Measurements from ENCODE around the gene ZP1.

Gene ZP1

DNA sequence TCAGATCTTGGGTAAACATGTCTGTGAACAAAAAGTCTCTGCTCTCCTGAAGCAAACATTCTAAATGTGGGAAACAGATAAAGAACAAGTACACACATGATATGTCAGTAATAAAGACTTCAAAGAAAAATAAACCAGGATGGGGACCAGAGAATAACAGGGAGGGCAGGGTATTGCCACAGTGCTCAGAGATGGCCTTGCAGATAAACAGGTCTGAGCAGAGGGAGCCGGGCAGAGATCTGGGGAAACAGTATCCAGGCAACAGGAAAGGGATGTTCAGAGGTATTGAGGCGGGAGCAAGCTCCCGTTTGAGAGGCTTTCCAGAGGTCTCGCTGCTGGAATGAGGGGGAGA is 22.5 kb upstream of the ZP1 start:
- DNase-seq: no peak

DNA sequence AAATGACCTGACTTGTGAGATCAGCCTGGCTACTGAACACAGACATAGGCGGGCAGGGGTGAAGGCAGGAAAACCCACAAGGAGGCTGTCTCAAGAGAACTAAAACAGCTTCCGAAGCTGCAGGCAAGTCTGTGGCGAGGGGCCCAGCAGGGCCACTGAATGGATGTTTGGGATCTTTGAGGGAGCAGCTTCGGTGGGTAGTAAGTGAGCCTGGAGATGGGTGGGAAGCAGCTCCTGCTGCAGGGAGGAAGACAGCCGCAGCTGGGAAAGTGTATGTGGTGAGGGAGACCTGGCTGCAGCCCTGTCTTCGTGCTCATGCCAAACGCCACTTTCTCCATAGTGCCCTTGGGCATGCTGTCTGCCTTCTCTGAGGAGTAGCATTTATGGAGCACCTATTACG is 22.0 kb upstream of the ZP1 start:
- no peak for DNase-seq

DNA sequence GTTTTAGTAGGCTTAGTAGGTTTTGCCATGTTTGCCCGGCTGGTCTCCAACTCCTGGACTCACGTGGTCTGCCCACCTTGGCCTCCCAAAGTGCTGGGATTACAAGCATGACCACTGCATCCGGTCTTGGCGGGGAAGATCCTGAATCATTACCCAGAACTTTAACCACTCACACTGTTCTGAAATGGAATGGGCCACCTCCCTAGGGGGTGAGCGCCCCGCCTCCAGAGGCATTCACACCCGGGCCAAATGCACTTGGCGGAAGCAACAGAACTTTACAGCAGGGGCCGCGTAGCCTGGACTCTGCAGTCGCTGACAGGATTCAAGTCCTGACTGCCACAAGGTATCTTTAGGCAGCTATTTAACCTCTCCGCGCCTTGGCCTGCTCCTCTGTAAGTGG is 20.1 kb upstream of the ZP1 start:
- DNase-seq: no peak

DNA sequence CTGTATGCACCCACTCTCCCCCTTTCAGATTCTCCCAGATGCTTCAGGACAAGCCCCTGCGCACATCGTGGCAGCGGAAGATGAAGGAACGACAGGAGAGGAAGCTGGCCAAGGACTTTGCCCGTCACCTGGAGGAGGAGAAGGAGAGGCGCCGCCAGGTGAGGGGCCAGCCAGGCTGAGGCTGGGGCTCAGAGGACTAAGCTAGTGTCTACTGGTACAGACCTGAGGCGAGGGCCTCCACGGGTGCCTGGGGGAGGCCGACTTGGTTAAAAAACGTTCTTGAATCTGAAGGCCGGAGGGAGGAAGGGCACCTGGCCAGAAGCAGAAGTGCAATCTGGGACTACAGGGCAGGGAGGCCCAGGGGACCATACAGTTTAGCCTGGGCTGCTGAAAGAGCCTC is 19.4 kb upstream of the ZP1 start:
- no peak for DNase-seq

DNA sequence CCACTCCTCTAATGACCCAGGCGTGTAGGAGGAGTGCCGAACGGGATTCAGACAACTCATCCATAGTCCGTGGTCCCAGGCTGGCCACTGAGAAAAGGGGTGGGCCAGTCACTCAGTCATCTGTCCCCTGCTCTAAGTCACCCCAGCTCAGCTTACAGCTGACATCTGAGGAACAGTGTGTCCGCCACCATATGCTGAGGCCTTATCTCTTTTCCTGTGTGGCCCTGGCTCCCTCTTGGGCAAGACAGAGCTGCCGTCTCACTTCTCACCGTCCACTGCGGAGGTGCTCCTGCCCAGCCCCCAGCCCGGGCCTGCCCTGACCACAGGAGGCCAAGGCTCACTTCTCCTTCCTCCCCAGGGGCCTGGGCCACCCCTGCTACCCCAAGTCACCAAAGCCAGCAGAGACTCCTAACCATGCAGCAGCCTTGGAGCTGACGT is 18.6 kb upstream of the ZP1 start:
- DNase-seq: no peak

DNA sequence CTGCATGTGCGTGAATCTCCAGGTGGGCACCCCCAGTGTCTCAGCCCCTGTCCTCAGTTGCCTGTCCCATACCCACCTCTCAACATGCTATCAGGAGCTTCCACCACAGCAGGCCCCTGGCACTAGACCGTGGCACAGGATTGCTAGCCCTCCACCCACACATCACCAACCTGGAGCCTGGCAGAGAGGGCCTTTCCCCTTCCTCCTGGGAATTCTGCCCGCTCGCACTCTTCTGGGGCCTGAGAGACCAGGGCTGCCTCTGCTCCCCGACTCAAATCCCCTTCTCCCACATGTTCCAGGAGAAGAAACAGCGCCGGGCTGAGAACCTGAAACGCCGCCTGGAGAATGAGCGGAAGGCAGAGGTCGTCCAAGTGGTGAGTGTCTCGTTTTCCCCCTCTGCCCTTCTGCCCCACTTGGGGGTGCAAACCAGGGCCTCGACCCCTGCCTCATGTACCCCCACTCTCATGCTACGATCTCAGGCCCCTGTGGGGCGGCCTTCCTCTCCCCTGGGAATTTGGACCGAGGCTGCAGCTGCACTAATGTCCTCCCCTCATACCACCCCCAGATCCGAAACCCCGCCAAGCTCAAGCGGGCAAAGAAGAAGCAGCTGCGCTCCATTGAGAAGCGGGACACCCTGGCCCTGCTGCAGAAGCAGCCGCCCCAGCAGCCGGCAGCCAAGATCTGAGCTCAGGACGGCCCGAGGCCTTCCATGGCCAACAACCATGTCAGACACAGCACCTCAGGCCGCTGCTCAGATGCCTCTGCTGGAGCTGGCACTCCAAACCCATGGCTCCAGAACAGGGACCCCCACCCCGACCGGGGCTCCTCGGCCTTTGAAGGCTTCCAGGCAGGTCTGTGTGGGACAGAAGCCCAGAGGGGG is 17.5 kb upstream of the ZP1 start:
- DNase-seq: no peak

DNA sequence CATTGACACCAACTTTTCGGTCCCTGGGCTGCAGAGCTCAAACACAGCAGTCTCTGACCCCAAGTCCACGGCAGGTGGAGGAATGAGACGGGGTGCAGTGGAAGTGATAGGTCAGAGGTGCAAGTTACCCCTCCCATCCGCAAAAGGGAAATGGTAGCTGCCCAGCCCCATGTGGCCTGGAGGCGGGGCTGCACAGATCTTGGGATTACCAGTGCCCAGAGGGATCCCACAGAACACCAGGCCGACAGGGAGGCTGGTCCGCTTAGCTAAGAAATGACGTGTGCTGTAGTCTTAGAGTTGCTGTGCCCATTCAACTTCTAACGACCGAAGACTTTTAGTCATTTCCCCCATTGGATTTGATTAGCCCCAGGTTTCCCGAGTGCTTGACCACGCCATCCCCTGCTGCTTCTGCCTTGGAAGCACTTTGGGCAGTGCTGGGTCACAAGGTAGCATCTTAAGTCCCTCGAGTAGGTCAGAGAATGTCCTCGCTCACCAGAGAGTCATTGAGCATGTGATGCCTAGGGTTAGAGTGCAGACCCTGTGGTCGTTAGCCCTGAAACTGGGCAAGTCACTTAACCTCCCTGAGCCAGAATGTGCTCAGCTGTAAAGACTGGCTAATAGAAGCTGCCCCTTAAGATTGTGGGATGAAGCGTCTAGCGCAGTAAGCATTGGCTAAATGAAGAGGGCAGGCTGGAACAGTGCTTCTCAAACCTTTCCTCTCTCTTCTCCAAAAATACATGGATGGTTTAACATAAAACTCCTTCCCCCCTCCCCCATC is 15.8 kb upstream of the ZP1 start:
- DNase-seq: no peak

DNA sequence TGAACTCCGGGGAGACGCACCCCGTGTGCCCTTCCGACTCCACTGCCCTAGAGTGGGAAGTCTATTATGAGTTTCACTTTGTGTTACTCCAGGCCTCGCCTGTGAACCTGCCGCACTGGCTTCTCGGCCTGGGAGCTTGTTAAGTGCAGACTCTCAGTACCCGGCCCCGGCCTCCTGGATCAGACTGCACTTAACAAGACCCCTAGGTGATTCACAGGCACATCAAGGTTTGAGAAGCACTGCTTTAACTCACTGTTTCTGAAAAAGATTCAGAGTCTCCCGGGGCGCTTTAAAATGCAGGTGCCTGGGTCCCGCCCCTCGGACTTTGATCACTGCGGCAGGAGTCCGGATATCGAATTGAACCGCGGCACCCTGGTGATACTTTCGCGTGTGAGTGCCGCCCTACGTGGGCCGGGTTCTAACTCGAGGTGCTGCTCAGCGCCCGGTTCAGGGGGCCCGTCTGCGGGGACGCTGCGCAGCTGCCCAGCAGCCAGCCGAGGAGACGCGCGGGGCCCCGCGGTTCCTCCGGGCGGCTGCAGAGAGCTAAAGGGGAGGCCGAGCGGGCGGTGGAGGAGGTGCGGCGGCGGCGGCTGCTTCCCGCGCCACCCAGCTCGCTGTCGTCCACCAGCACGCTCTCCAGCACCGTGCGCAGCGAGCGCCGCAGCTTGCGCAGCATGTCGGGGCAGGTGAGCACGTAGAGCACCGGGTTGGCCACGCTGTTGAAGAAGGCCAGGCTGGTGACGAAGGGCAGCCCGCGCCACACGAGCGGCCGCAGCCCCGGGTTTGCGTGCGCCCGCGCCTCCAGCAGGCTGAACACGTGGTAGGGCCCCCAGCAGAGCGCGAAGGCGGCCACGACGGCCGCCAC is 15.0 kb upstream of the ZP1 start:
- DNase-seq: no peak

DNA sequence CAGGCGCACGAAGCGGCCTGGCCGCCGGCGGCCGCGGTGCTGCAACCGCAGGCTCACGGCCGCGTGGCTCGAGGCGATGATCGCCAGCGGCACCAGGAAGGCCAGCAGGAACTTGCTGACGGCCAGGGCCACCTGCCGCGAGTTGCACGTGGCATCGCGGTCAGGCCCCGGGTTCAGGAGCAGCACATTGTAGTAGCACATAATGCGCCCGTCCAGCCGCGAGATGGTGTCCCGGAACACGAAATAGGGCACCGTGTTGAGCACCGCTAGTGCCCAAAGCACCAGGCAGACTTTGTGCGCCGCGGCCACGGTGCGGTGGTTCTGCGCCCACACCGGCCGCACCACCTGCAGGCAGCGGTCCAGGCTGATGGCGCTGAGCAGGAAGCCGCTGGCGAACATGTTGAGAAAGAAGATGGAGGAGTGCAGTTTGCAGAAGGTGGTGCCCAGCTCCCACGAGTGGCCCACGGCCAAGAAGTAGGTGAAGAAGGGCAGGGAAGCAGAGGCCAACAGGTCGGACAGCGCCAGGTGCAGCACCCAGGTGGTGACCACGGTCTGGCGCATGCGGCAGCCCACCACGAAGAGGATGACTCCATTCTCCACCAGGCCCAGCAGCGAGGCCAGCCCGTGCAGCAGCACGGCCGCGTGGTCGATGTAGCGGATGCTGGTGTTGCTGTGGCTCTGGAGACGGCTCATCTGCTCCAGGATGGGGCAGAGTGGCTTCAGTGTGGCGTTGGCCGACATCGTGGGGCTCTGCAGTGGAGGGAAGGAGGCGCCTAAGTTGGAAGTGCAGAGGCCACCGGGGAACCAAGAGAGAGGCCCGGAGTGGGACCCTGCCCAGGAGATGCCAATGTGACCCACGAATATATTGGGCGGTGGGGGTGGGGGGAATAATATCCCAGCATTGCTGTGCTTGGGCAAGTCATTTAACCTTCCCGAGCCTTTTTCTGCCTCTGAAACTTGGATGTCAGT is 14.1 kb upstream of the ZP1 start:
- DNase-seq: no peak

DNA sequence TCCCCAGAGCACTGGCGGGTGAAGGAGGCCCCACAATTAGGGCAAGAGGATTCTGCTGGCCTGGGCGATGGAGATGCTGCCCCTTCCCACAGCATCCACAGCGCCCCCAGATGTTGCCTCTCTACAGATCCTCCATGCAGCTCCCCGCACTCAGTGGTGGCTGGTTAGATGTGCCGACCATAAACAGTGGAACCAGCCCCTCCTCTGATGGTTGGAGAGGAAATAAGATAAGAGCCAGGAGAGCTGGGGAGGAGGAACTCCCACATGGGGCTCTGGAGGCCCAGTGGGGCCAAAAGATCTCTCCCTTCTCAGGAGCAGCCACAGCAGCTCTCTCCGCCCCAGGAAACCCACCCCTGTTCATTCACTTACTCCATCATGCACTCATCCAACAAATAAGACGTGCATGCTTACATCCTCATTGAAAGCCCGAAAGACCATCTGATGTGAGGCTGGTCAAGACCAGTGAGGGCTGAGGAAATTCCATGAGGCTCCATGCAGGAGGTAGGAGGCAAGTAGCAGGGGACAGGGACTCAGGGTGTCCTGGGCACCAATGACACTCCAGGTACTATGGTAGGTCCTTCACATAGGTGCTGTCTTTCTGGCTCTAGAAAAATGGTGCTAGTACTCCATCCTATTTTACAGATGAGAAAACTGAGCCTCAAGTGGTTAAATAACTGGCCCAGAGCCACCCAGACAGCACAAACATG is 13.0 kb upstream of the ZP1 start:
- no peak for DNase-seq

DNA sequence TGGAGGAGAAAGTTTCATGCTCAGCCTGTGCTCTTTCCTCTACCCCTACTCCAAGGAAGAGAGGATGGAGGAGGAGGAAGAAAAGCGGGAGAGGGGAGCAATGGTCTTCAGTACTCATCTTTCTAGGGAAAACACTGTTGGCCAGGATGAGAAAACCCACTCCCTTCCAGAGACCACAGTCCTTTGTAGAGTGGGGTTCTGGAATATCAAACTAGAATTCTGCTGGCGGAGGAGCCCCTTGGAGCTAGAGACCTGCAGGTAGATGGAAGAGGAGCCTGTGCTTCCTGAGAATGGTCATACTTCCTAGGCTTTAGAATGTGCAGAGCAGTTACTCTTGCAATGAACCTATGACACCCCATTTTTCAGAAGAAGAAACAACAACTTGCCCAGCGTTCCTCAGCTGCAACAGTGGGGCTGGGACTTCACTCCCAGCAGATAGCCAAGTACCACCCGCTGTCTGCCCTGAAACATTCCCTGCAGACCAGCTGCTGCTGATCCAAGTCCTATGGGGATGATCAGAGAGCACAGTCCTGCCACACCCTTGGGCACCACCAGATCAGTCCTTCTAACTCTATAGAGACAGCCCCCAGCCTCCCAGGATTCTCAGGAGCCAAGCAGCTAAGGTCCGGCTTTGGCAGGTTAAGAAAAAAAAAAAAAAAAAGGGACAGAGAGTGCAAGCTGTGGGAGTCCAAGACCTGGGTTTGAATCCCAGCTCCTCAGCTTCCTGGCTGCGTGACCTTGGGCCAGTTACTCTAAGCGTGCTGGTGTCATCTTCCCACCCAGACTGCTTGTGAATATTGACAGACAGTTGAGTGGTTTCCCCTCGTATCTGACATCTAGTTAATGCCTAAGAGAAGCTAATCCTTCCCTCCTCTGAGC is 12.3 kb upstream of the ZP1 start:
- no peak for DNase-seq

DNA sequence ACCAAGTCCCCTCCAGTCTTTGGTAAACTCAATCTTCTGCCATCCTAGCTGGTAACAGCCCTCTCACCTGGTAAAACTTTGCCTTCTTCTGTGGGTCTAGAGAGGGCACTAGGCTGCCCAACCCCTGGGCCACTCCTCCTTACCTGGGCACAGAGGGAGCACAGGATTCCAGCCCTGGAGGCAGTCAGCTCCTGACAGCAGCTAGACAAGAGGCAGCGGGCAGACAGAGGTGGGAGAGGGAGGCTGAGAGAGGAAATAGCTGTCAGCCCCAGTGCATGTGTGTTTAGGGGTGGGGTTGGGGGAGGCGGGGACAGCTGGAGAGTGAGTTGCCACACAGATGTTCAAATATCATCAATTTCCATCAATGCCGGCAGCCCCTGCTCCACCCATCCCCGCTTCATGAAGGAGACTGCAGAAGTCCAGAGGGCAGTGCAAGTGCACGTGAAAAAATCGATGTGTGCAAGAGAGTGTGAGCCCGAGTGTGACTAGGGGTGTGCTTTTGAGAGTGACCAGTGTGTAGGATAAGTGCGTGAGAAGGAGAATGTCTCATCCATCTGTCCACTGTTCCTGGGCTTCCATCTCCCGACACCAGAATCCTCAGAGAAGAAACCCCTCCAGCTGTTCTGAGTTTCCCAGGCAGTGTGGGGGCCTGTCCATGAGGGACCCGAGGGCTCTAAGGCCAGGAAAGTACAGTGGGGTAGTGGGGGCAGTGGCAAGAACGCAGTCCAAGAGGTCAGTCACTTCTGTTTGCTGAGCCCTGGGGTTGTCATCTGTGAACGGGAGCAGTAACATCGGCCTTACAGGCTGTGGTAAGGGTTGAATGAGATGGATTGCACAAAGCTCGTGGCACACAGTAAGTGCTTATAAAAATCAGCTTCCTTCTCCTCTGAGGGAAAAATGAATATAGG is 11.4 kb upstream of the ZP1 start, which contains the start of gene PTGDR2:
Gene PTGDR2, minus strand, starts transcription at position 225 of the 908 bp plus-strand sequence. CDS start 2,228 bp downstream, outside the sequence.
- DNase-seq: no peak

DNA sequence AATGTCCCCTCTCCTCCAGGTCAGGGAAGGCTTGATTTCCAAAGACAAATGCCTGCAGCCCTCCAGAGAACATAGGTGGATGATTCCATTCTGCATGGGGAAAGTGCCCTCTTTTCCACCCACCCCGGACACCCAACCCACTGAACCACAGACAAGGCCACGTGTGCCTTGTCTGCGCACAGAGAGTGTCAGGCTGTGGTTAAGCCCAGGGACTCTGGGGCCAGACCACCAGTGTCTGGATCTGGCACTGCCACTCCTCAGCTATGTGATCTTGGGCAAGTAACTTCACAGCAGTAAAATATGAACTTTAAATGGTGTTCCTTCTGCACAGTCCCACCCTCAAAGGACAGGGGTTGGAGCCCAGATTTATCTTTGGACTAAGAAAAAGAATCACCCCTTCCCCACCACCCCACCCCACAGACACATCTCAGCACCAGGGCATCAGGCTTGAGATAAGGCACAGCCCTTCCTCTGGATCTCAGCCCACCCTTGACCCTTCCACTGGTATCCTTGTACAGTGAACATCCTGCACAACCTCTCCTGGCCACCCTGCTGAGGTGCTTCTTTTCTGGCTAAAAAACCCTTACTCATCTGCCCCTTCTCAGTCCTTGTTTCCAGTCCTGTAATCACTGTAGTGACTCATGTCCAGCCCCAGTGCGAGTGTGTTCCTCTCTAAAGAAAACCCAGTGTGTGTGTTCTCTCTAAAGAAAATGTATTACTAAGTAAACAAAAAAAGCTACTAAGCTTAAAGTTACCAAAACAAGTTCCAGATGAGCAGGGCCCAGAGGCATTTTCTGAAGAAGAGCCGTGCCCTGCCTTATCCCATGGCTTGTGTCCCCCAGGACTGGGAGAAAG is 9.7 kb upstream of the ZP1 start:
- DNase-seq: no peak

DNA sequence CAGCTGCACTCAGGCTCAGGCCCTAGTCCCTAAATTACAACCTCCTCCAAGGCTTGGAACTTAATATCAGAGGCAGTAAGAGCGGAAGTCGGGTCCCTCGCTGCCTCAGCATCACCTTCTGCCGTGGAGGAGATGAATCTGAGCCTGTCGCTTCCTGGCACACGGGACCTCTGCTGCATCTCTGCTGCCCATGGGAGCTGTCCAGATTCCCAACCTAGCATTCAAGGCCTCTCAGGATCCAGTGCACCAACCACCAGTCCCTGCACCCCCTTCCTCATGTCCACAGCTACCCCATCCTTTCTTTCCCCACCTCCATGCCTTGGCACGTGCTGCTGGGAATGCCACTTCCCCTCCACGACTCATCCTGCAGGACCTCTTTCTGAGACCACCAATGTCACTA is 9.1 kb upstream of the ZP1 start:
- DNase-seq: no peak

DNA sequence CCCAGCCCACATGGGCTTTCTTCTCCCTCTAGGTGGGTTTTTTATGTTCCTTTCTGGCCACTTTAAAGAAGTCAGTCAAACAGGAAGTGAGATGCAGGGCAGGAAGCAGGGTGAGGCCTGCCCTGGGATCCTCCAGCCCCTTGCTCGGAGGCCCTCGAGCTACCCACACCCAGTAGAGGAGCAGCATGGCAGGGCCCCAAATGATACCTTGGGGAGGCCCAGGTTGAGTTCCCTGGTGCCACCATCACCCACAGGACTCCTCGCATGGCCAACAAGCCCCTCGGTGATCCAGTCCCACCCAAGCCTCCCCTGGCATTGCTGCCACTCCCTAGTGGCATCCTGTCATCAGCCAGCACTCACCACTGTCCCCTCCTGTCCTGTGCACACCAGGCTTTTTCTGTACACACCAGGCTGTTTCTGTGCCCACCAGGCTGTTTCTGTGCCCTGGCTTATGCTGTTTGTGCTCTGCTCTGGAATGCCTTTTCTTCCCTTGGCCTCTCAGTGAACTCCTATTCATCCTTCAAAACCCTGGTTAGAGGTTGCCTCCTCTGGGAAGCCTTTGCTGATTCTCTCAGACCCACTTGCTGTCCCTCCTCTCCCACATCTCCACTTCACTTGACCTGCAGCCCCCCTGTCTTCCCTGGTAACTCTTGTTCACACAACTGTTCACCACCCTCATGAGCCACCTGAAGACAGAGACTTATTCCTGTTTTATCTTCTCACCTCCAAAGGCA is 8.4 kb upstream of the ZP1 start:
- no peak for DNase-seq

DNA sequence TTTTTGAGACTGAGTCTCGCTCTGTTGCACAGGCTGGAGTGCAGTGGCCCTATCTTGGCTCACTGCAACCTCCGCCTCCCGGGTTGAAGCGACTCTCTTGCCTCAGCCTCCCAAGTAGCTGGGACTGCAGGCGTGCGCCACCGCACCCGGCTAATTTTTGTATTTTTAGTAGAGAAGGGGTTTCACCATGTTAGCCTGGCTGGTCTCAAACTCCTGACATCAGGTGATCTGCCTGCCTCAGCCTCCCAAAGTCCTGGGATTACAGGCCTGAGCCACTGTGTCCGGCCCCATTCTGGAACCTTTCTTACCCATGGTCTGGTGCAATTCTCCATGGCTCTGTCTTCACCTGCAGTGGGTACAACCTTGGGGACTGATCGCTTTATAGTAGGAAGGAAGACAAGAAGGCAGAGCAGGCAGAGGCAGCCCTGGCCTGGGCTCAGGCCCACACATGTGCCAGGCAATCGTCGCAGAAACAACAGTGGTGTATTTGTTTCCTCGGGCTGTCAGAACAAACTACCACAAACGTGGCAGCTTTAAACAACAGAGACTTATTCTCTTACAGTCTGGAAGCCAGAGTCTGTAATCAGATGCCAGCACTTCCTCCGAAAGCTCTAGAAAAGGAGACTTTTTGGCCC is 7.6 kb upstream of the ZP1 start:
- no peak for DNase-seq

DNA sequence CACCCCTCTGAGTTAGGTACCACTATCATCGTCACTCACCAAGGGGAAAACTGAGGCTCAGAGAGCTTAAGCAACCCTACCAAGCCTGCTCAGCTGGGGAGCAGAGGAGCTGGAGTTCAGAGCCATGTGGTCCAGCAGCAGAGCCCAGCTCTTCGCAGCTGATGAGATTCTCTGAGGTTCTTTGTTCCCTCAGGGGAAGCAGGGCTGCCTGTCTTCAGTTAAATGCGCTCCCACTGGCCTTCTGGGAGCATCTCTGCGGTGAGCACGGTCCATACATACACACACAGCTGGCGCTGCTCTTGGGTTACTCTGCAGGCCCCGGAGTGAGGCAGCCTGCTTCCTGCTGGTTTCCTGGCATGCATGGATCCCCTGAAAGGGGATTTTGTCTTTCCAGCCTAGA is 6.4 kb upstream of the ZP1 start:
- DNase-seq: no peak
